Glutamatergic neuron (in vitro differentiated cells): ENCODE results near the gene SYTL2. TPM values are rescaled to one million over a fixed set of nuclear protein-coding genes. Genes with fewer than 3 reads are reported as not detected.

Experiments
- DNase-seq: peaks from one replicate; pipeline ENCODE4 v3.0.0; 2022
- H3K27ac Mint-ChIP-seq: one replicate; pipeline ENCODE4 v1.8.0; 2020; ENCODE audit warnings: mild to moderate bottlenecking, mixed read lengths, inconsistent platforms; ENCODE audit not compliant: unreplicated experiment
- H3K27me3 Mint-ChIP-seq: one replicate; pipeline ENCODE4 v1.8.0; 2020; ENCODE audit warnings: mild to moderate bottlenecking, moderate library complexity, mixed read lengths, inconsistent platforms; ENCODE audit not compliant: unreplicated experiment
- H3K36me3 Mint-ChIP-seq: one replicate; pipeline ENCODE4 v1.8.0; 2020; ENCODE audit warnings: mild to moderate bottlenecking, mixed read lengths, inconsistent platforms; ENCODE audit not compliant: unreplicated experiment
- H3K4me1 Mint-ChIP-seq: one replicate; pipeline ENCODE4 v1.8.0; 2020; ENCODE audit warnings: mild to moderate bottlenecking, low read depth, mixed read lengths, inconsistent platforms; ENCODE audit not compliant: unreplicated experiment
- H3K4me3 Mint-ChIP-seq: one replicate; pipeline ENCODE4 v1.8.0; 2020; ENCODE audit warnings: mild to moderate bottlenecking, mixed read lengths, inconsistent platforms; ENCODE audit not compliant: unreplicated experiment
- H3K9me3 Mint-ChIP-seq: one replicate; pipeline ENCODE4 v1.8.0; 2020; ENCODE audit warnings: mild to moderate bottlenecking, moderate library complexity, mixed read lengths, inconsistent platforms; ENCODE audit not compliant: unreplicated experiment
- total RNA-seq: library from RNA; stranded (reverse); fragmentation: NEBNext Ultra II Directional; extraction: Animal tissue kit (Norgen Biotek cat#: 25700); gene quantifications from one replicate; pipeline ENCODE4 v1.2.1, GENCODE V29; 2021; ENCODE audit not compliant: unreplicated experiment
- TF ChIP-seq, protein P1 (sequence below): fragments of 200-600 bp; sonication (generic); IDR thresholded peaks from one replicate; pipeline ENCODE4 v1.5.0; 2021; ENCODE audit not compliant: partially characterized antibody, unreplicated experiment

The SYTL2 gene
- total RNA-seq, 1 donor from 2014 or later = 4.0 TPM

DNA sequence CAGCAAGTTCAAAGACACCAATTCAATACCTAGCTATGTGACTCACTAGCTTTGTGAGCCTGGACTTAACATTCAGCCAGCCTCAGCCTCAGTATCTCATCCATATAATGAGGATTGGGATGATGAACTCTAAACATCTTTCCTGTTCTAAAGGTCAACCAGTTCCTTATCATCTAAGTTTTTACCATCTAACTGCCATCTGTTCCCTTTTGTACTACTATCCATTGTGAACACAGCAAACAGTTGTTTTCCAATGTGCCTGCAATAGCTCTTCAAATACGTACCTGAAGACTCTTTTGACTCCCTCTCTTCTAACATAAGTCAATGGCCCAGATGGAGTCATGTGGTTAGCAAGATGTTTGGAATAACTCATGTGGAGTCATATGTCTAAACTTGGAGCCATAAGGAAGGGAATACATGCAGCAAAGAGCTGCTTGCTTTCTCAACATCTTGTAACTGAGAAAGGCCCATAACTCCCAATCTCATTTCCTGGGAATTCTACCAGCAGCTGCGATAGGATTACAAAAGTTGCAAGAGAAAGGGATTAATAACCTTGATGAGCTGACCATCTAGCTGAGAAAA, 19.4 kb downstream of the SYTL2 start:
- H3K4me1 Mint-ChIP-seq = no peaks in the 10 kb centered on the region
- H3K27me3 Mint-ChIP-seq = no peaks in the 10 kb centered on the region
- H3K36me3 Mint-ChIP-seq = no peaks in the 10 kb centered on the region
- TF ChIP-seq, protein P1, sequence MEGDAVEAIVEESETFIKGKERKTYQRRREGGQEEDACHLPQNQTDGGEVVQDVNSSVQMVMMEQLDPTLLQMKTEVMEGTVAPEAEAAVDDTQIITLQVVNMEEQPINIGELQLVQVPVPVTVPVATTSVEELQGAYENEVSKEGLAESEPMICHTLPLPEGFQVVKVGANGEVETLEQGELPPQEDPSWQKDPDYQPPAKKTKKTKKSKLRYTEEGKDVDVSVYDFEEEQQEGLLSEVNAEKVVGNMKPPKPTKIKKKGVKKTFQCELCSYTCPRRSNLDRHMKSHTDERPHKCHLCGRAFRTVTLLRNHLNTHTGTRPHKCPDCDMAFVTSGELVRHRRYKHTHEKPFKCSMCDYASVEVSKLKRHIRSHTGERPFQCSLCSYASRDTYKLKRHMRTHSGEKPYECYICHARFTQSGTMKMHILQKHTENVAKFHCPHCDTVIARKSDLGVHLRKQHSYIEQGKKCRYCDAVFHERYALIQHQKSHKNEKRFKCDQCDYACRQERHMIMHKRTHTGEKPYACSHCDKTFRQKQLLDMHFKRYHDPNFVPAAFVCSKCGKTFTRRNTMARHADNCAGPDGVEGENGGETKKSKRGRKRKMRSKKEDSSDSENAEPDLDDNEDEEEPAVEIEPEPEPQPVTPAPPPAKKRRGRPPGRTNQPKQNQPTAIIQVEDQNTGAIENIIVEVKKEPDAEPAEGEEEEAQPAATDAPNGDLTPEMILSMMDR = no peak
- H3K9me3 Mint-ChIP-seq = peaks cover 1% of the 10 kb centered on the region
- no peak for DNase-seq
- no peak overlapping the region for H3K27ac Mint-ChIP-seq
- H3K4me3 Mint-ChIP-seq = no peak overlapping the region

DNA sequence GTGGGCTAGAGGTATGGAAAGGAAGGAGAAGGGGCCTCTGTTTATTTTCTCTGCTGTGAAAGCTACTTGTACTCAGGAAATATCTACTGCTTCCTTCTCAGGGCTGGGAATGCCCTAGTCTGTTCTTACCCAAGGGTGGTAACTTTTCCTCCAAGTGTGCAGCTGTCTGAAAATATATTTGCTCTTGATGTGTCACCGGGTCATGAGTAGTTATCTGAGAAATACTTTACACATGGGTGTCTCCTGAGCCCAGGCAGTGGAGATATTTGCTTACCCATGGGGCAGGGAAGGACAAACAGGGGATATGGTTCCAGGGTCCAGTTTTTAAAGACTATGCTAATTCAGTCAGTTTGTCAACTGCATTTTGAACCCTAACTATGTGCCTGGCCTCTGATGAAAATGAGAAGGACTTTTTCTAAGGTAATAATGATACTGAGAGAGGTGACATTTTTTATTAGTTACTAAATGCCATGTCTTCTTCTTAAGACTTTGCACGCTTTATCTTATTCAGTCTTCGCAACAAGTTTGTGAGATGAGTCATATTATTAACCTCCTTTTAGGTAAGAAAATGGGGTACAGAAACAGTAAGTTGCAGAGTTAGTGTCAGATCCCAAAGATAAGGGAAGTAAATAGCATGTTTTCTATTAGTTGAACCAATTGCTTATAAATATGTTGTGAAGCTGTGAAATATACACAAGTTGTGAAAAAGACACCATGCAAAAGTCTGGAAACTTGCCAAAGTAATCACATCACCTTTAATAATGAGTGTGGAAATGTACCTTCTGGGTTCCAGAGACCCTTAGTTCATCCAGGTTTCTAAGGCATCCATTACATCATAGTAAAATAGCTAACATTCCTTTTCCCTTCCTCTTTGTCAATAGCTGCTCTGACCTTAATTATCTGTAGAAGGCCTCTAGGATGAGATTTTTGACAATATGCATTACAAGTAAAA, 22.9 kb downstream of the SYTL2 start:
- no peak for DNase-seq
- H3K4me3 Mint-ChIP-seq = no peak overlapping the region
- no peaks in the 10 kb centered on the region for H3K9me3 Mint-ChIP-seq
- H3K4me1 Mint-ChIP-seq = no peaks in the 10 kb centered on the region
- H3K27ac Mint-ChIP-seq = no peak overlapping the region
- no peaks in the 10 kb centered on the region for H3K27me3 Mint-ChIP-seq
- TF ChIP-seq, protein P1 = no peak
- no peaks in the 10 kb centered on the region for H3K36me3 Mint-ChIP-seq

DNA sequence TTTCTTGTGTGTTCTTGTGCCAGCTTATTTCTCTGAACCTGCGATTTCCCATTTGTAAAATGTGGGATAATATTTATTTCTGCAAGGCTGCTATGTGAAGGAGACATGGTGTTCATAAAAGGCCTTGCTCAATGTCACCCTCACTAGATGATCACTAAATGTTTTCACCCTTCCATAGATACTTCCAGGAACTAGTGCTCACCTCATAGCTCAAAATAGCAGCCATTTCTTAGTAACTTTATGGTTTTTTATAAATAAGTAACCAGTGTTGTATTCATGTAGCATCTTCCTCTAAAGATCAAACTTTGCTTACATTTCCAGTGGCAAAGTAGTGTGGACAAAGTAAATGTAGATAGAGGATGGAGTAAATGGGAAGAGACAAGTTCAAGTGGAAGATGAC, 23.8 kb downstream of the SYTL2 start:
- no peaks in the 10 kb centered on the region for H3K27me3 Mint-ChIP-seq
- H3K9me3 Mint-ChIP-seq = no peaks in the 10 kb centered on the region
- H3K27ac Mint-ChIP-seq = no peak overlapping the region
- no peaks in the 10 kb centered on the region for H3K4me1 Mint-ChIP-seq
- H3K4me3 Mint-ChIP-seq = no peak overlapping the region
- no peaks in the 10 kb centered on the region for H3K36me3 Mint-ChIP-seq
- TF ChIP-seq, protein P1 = no peak
- DNase-seq = no peak

DNA sequence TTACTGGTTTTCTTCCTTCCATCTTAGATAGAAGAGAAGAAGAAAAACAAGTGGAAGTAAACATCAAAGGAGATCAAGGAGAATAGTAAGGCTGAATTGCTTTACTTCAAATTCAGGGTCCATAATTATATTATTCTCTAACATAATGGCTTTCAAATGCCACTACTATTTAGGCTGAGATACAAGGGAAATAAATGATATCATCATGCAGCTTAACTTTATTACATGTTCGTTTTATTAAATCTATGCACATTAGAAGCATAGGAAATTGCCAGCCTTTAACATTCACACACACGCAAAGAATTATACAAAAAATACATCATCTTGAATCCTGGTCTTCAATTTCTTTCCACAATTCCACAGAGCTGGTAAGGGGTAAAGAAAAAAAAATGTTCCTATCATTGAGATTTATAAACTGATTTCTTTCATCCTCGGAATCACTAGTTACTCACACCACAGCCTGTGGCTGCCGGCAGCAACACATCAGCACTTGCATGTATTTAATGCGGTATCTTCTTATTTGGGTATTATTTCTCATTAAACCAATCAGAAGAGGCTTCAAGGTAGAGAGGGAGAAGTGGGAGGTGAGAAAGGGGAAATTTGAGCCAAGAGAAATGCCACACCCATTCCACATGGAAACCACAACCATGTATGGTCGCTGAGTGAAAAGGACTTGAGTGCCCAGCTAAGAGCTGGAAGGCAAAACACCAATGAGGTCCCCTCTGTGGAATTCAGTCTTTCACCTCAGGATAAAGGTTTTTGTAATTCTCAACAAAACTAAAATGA, 26.3 kb downstream of the SYTL2 start:
- Mint-ChIP-seq H3K4me1 (peaks cover 7% of the 10 kb centered on the region), H3K27ac (no peak overlapping the region), H3K36me3 (no peaks in the 10 kb centered on the region), H3K4me3 (no peak overlapping the region), H3K9me3 (no peaks in the 10 kb centered on the region), H3K27me3 (no peaks in the 10 kb centered on the region)
- no peak for DNase-seq
- TF ChIP-seq, protein P1 = no peak
